Upper lobe of left lung (tissue), 4 donors: Measurements from ENCODE around the gene RPGRIP1L.

Source experiments
- POLR2A ChIP-seq, 4 donors: fragments of 450-650 bp; IDR thresholded peaks; one replicate each; pipeline ENCODE4 v1.5.1; 2016 to 2017; ENCODE audit warnings: antibody characterized with exemption in 4 of 4, mild to moderate bottlenecking in 2 of 4
- POLR2AphosphoS5 ChIP-seq, 2 donors: sonication (generic); formaldehyde crosslinking; IDR thresholded peaks; one replicate each; pipeline ENCODE4 v1.5.1; 2017; ENCODE audit warnings: antibody characterized with exemption in 2 of 2
- TF ChIP-seq, protein P1 (sequence below), 6 experiments: fragments of 450-650 bp in 4 of 6; fragments of 200-600 bp in 2 of 6; sonication (generic) in 2 of 6; IDR thresholded peaks; one replicate each; pipeline ENCODE4 v1.5.1; 2016 to 2019; ENCODE audit warnings: antibody characterized with exemption in 6 of 6

DNA sequence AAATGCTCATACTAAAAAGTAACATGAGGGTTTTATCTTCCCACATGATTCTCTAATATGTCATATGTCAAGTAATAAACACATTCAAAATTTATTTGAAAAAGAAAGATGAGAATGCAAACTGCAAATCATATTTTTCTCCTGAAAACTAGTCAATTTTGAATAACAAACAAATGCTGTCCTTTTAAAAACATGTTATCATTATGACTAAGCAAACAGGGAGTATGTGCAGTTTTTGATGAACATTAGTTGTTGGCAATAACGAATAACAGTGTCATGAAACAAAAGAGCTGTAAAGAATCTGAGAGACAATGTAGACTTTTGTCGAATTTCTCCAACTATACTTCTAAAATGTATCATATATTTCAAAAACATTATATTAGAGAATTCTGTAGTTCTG lies 34.8 kb downstream of the RPGRIP1L start:
- TF ChIP-seq POLR2A (IDR thresholded peaks at IDR 0.05), result no peak
- TF ChIP-seq, protein P1, sequence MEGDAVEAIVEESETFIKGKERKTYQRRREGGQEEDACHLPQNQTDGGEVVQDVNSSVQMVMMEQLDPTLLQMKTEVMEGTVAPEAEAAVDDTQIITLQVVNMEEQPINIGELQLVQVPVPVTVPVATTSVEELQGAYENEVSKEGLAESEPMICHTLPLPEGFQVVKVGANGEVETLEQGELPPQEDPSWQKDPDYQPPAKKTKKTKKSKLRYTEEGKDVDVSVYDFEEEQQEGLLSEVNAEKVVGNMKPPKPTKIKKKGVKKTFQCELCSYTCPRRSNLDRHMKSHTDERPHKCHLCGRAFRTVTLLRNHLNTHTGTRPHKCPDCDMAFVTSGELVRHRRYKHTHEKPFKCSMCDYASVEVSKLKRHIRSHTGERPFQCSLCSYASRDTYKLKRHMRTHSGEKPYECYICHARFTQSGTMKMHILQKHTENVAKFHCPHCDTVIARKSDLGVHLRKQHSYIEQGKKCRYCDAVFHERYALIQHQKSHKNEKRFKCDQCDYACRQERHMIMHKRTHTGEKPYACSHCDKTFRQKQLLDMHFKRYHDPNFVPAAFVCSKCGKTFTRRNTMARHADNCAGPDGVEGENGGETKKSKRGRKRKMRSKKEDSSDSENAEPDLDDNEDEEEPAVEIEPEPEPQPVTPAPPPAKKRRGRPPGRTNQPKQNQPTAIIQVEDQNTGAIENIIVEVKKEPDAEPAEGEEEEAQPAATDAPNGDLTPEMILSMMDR (IDR thresholded peaks at IDR 0.05), result no peak
- TF ChIP-seq POLR2AphosphoS5 (IDR thresholded peaks at IDR 0.05), result no peak
